HG03097 (cell line): ENCODE measurements around the gene PRTG.
"Not testable (repeated sequence)": the region's sequence is repeated elsewhere in the genome, so short reads cannot be mapped to it uniquely, and the experiment has no call there.

Source experiments
- ATAC-seq: cut with Tn5 transposase; IDR thresholded peaks from one replicate; pipeline ENCODE4 v1.9.1; 2021; ENCODE audit not compliant: unreplicated experiment, low FRiP score

Gene PRTG

GRCh38 chr15:55703873-55704301 is 39.1 kb downstream of the PRTG start:
- ATAC-seq = no peak

- ATAC-seq = no peak
These were observed 42.1 kb downstream of the PRTG start for GRCh38 chr15:55700876-55701275.

- ATAC-seq = no peak
These were observed 44.3 kb downstream of the PRTG start for GRCh38 chr15:55698653-55699052.

- no peak for ATAC-seq
These were observed 46.7 kb downstream of the PRTG start for GRCh38 chr15:55696221-55696620.

GRCh38 chr15:55695432-55695831 is 47.5 kb downstream of the PRTG start:
- no peak for ATAC-seq

- ATAC-seq = peak; percentile 88
These were observed 48.3 kb downstream of the PRTG start for GRCh38 chr15:55694652-55695150.

- not testable (repeated sequence) for ATAC-seq
These were observed 49.8 kb downstream of the PRTG start for GRCh38 chr15:55693116-55693515.

- no peak for ATAC-seq
These were observed 55.2 kb downstream of the PRTG start for GRCh38 chr15:55687792-55688191.

GRCh38 chr15:55685286-55685685 is 57.7 kb downstream of the PRTG start:
- no peak for ATAC-seq

- no peak for ATAC-seq
These were observed 59.6 kb downstream of the PRTG start for GRCh38 chr15:55683376-55683775.

GRCh38 chr15:55681631-55682030 is 61.3 kb downstream of the PRTG start:
- no peak for ATAC-seq

- no peak for ATAC-seq
These were observed 66.4 kb downstream of the PRTG start for GRCh38 chr15:55676507-55676906.

GRCh38 chr15:55673287-55673686 is 69.7 kb downstream of the PRTG start:
- ATAC-seq = no peak

- ATAC-seq = no peak
These were observed 73.7 kb downstream of the PRTG start for GRCh38 chr15:55669270-55669669.

- ATAC-seq = no peak
These were observed 77.2 kb downstream of the PRTG start for GRCh38 chr15:55665605-55666227.

GRCh38 chr15:55661428-55661827 is 81.5 kb downstream of the PRTG start:
- ATAC-seq = no peak

GRCh38 chr15:55660153-55660552 is 82.8 kb downstream of the PRTG start:
- no peak for ATAC-seq

GRCh38 chr15:55659481-55659880 is 83.5 kb downstream of the PRTG start:
- no peak for ATAC-seq

GRCh38 chr15:55658886-55659285 is 84.1 kb downstream of the PRTG start:
- no peak for ATAC-seq

- no peak for ATAC-seq
These were observed 88.4 kb downstream of the PRTG start for GRCh38 chr15:55654561-55655031.

GRCh38 chr15:55652909-55653495 is 90.0 kb downstream of the PRTG start:
- no peak for ATAC-seq

GRCh38 chr15:55652359-55652758 is 90.6 kb downstream of the PRTG start:
- no peak for ATAC-seq
